Suppressor macrophage (primary cell): Measurements from ENCODE around the gene CHRNA1.
A peak's percentile ranks its signal among the peaks of the same experiment; 100 is the strongest.

Experiments
- DNase-seq, 4 experiments: peaks; one replicate each; pipeline ENCODE4 v3.0.0-alpha.2; 2020 to 2022
- total RNA-seq, 17 experiments: gene quantifications; one replicate each; lab custom pipeline; 2026; ENCODE audit warnings: mixed read lengths in 6 of 17, inconsistent platforms in 3 of 17; lab: John Stamatoyannopoulos, UW

CHRNA1 gene
- total RNA-seq: 0 to 2.2 (median 0.03) reads per million in 17 experiments

GRCh38 chr2:174764280-174765255, at the start of gene CHRNA1:
Gene CHRNA1 (minus strand): TSS chr2:174764472. CDS start chr2:174764394, 78 bp downstream.
- DNase-seq: peak; percentile 56 to 77 (median 66)

GRCh38 chr2:174812037-174812436, 47.8 kb upstream of the CHRNA1 start:
- no peak for DNase-seq

- DNase-seq: no peak
These were observed 43.7 kb upstream of the CHRNA1 start for GRCh38 chr2:174807931-174808330.

- DNase-seq: no peak
These were observed 41.5 kb upstream of the CHRNA1 start for GRCh38 chr2:174805803-174806202.

DNA sequence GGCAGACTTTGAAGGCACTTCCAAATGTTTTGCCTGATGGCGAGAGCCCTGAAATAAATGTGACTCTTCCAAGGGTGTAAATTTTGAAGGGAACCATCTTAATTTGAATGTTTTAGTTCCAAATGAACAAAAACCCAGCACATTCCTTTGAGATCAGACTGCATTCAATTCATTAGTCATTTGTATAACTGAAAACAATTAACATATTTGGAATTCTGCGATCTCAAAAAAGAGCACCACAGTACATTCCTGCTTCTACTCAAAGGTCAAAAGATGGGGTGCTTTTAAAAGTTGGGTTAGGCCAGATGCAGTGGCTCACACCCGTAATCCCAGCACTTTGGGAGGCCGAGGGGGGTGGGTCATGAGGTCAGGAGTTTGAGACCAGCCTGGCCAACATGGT, 38.2 kb upstream of the CHRNA1 start:
- DNase-seq: no peak

GRCh38 chr2:174800436-174801205, 36.3 kb upstream of the CHRNA1 start:
- no peak for DNase-seq

DNA sequence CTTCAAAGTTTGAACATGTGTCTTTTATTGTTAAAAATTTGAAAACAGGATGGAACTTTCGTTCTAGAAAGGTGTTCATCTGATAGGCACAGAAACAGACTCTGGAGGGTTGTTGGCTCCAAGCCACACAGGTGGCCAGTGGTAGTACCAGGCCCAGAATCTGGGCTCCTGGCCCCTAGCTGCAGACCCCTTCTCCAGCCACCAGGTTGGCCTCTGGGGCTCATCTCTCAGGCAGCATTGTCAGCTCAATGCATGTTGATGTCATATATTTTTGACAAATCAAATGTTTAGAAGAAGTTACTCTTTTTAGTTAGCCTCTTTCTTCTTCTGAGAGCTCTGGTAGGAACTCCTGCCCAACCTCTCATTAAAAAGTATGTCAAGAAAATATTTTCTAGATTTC, 34.5 kb upstream of the CHRNA1 start:
- DNase-seq: no peak

DNA sequence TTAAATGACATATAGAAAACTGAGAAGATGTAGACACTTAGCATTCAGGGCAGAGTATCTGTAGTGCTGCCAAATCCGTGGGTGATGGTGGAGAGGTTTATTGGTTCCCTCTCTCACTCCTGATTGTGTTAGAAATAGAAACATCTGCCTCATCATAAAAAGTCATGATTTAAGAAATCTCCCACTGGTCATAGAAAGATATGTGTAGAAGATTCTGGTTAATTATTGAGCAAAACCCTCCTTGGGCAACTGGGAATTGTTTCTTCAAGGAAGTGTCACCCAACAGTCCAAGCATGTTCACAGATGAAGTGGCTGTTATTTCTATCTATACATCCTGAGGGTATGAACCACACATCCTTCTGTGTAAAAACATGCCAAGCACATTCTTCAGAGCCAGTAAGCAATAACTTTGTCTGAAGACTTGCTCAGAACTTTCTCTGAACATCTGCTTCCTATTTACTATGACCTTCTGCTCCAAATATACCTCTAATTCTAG, 33.6 kb upstream of the CHRNA1 start:
- peak in 3 of 4 experiments; percentile 46 to 81 (median 56) for DNase-seq

DNA sequence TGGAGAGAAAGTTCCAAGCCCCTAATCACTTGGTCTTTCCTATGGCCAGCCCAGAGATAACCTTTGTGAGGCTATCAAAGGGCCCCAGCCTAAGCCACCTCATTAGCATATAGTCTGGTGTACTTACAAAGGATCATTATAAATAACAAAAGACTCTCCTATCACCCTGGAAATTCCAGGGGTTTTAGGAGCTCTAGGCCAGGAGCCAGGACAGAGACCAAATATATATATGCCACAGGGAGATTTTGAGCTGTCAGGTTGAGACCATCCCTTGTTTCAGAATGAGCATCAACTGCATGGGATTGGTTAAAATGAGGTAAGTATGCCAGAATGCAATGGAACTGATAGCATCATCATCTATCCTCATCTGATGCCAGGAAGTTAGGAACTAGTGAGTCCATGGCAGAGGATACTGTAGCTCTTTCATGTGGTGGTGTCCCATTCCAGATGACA, 32.1 kb upstream of the CHRNA1 start:
- DNase-seq: no peak

GRCh38 chr2:174794851-174795374, 30.6 kb upstream of the CHRNA1 start:
- no peak for DNase-seq

- no peak for DNase-seq
These were observed 28.2 kb upstream of the CHRNA1 start for GRCh38 chr2:174792309-174793025.

GRCh38 chr2:174791746-174792280, 27.5 kb upstream of the CHRNA1 start:
- DNase-seq: no peak

- DNase-seq: no peak
These were observed 26.7 kb upstream of the CHRNA1 start for GRCh38 chr2:174791020-174791419.

- DNase-seq: no peak
These were observed 24.7 kb upstream of the CHRNA1 start for GRCh38 chr2:174789001-174789400.

DNA sequence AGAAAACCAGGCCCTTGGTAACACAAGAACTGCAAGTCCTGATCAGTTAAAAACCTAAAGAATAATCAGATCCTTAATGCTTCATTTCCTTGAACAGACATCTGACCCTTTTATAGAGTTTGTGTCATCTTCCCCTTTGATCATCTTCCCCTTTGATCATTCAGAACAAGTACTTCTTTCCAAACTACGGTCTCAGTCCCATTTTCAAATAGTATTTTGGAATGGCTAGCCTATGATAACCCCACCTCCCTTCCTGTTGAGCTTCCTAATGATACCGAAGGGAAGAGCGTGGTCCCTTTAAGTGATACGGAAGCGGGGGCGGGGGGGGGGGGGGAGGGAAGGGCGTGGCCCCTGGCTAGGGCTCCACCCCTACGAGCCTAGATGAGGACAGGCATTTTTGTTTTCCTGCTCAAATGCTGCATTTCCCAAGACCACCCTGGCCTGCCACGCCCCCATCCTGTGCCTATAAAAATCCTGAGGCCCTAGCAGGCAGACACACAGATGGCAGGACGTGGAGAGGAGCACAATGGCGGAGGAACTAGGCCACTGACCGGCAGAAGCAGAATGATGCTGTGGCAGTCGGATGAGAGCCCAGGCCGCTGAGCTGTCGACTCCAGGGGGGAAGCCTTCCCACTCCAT, 24.1 kb upstream of the CHRNA1 start:
- DNase-seq: peak in 1 of 4 experiments; percentile 21

DNA sequence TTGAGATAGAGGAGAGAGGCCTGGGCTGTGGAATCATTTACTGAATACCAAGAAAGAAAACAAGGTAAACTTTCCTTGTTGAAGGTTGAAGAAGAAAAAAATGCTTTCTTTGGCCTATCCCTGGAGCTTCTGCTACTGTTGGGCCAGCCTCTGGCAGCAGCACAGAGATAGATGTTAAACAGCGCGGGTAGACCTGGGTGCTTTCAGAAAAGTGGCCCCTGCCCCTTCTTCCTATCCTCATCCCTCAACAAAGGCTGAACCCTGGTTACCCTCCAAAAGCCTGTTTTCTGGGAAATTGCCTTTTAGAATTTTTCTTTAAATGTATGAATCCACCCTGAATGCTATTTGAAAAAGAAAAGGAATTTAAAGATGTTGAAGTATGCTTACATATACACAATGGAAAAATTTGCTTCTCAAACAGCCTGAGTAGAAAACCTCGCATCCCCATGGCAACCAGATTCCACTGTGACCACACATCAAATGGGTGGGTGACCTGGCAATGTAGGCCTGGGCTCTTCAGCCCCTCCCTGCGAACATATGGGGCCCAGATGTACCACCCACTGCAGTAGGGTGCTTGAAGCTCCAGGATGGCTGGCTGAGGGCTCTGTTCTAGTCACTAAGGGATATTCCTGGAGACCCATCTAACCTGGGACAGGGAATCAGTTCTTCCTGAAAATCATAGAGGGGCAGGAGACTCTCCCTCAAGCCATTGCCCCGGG, 23.4 kb upstream of the CHRNA1 start:
- no peak for DNase-seq

- DNase-seq: no peak
These were observed 21.9 kb upstream of the CHRNA1 start for GRCh38 chr2:174786066-174786725.

DNA sequence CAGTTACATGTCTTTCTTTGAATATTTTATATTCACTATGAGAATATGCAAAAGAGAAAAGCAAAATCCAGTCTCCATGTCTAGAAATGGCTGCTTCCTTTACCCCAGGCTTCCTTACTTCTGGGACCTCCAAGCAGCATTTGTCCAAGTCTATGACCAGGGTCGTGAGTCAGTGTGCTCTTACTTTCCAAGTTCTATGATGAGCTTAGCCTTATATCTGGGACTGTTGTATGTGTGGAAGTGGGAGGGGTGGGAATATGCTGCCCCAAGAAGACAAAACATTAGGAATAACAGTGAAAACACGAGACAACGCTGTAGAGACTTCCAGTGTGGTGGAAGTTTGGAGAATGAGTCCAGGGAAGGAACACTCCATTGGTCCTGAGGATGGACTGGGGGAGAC, 21.2 kb upstream of the CHRNA1 start:
- no peak for DNase-seq

DNA sequence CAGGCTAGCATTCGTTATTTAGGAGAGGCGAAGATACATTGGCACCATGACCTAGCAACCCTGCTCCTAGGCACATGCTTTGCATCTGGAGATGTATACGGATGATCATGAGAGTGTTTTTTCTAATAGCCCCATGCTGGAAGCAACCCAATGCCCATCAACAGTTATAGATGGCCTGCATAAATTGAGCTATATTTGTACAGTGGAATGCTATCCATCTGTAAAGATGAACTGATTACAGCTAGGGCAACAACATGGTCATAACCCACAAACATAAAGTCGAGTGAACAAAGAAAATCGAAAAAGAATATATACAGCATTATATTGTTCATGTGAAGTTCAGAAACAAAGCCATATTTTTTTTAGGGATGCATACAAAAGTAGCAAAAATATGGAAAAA, 20.6 kb upstream of the CHRNA1 start:
- DNase-seq: no peak

DNA sequence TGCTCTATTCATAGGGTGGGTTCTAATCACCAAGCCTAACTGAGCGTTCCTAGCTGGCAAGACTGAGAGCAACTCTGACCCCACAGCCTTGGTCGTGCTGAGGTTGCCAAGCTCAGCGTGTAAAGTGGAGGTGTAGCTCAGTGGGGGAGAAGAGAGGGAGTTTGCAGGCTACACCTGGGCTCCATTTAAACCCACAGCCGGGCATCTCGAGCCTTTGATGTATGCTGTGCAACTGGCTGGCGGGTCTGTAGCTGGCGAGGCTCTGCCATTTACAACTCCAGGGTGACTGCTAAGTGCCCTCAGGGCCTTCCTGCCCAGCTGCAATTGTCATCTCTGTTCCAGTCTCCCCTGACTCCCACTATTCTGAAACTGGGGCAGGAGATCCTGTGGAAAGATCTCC, 20.0 kb upstream of the CHRNA1 start:
- no peak for DNase-seq
